Measurements from ENCODE around the gene CLN6. TPM values are rescaled to one million over a fixed set of nuclear protein-coding genes. Genes with fewer than 3 reads are reported as not detected.
A peak's percentile ranks its signal among the peaks of the same experiment; 100 is the strongest.

Gene CLN6
- total RNA-seq, 4 donors from 2014 or later, result 20.3 to 38.1 (median 27.9) TPM

- H3K9me3 ChIP-seq, result no peaks in the 10 kb centered on the region
- H3K36me3 ChIP-seq, result no peaks in the 10 kb centered on the region
- peak overlapping the region; percentile 98 for H3K27ac ChIP-seq
- H3K27me3 ChIP-seq, result no peaks in the 10 kb centered on the region
- peak overlapping the region; percentile 80 for H3K4me3 ChIP-seq
- H3K4me1 ChIP-seq, result peaks cover 71% of the 10 kb centered on the region
- no peak for TF ChIP-seq EP300 (IDR thresholded peaks at IDR 0.05)
- TF ChIP-seq CTCF (IDR thresholded peaks at IDR 0.05), result no peak
- TF ChIP-seq POLR2A (IDR thresholded peaks at IDR 0.05), result no peak
- TF ChIP-seq POLR2AphosphoS5 (IDR thresholded peaks at IDR 0.05), result no peak
- 41% methylated on average over 3 of the region's 3 CpGs for WGBS
- no peak for DNase-seq (ENCODE audit: low spot score in 2 of 2)
These were observed 47.1 kb upstream of the CLN6 start for GRCh38 chr15:68276668-68277067.

- H3K27ac ChIP-seq, result peak overlapping the region; percentile 98
- WGBS, result 86% methylated on average over 3 of the region's 3 CpGs
- peaks cover 67% of the 10 kb centered on the region for H3K4me1 ChIP-seq
- TF ChIP-seq EP300 (IDR thresholded peaks at IDR 0.05) (no peak), CTCF (IDR thresholded peaks at IDR 0.05) (no peak), POLR2AphosphoS5 (IDR thresholded peaks at IDR 0.05) (no peak), POLR2A (IDR thresholded peaks at IDR 0.05) (no peak)
- H3K9me3 ChIP-seq, result no peaks in the 10 kb centered on the region
- DNase-seq (ENCODE audit: low spot score in 2 of 2), result no peak
- no peaks in the 10 kb centered on the region for H3K27me3 ChIP-seq
- no peak overlapping the region for H3K4me3 ChIP-seq
- no peaks in the 10 kb centered on the region for H3K36me3 ChIP-seq
These were observed 45.7 kb upstream of the CLN6 start for GRCh38 chr15:68275165-68275746.

GRCh38 chr15:68274201-68274848, 44.8 kb upstream of the CLN6 start:
- 86% methylated on average over 5 of the region's 5 CpGs for WGBS
- H3K4me3 ChIP-seq, result no peak overlapping the region
- TF ChIP-seq CTCF (IDR thresholded peaks at IDR 0.05) (no peak), POLR2A (IDR thresholded peaks at IDR 0.05) (no peak), POLR2AphosphoS5 (IDR thresholded peaks at IDR 0.05) (no peak), EP300 (IDR thresholded peaks at IDR 0.05) (no peak)
- no peaks in the 10 kb centered on the region for H3K9me3 ChIP-seq
- peaks cover 60% of the 10 kb centered on the region for H3K4me1 ChIP-seq
- no peaks in the 10 kb centered on the region for H3K36me3 ChIP-seq
- peak overlapping the region; percentile 98 for H3K27ac ChIP-seq
- H3K27me3 ChIP-seq, result no peaks in the 10 kb centered on the region
- no peak for DNase-seq (ENCODE audit: low spot score in 2 of 2)

GRCh38 chr15:68272721-68273271, 43.3 kb upstream of the CLN6 start:
- no peak for DNase-seq (ENCODE audit: low spot score in 2 of 2)
- WGBS, result 61% methylated on average over 1 of the region's 1 CpG
- TF ChIP-seq CTCF (IDR thresholded peaks at IDR 0.05), result no peak
- no peak for TF ChIP-seq EP300 (IDR thresholded peaks at IDR 0.05)
- TF ChIP-seq POLR2AphosphoS5 (IDR thresholded peaks at IDR 0.05), result no peak
- TF ChIP-seq POLR2A (IDR thresholded peaks at IDR 0.05), result no peak
- H3K36me3 ChIP-seq, result no peaks in the 10 kb centered on the region
- no peaks in the 10 kb centered on the region for H3K9me3 ChIP-seq
- H3K4me1 ChIP-seq, result peaks cover 68% of the 10 kb centered on the region
- peak overlapping the region; percentile 98 for H3K27ac ChIP-seq
- H3K27me3 ChIP-seq, result no peaks in the 10 kb centered on the region
- no peak overlapping the region for H3K4me3 ChIP-seq

GRCh38 chr15:68271854-68272471, 42.4 kb upstream of the CLN6 start:
- DNase-seq (ENCODE audit: low spot score in 2 of 2), result peak in 1 of 2 donors; percentile 70
- Histone ChIP-seq H3K36me3 (no peaks in the 10 kb centered on the region), H3K27ac (peak overlapping the region; percentile 98), H3K4me3 (no peak overlapping the region), H3K4me1 (peaks cover 73% of the 10 kb centered on the region), H3K27me3 (no peaks in the 10 kb centered on the region), H3K9me3 (no peaks in the 10 kb centered on the region)
- TF ChIP-seq CTCF (IDR thresholded peaks at IDR 0.05) (no peak), POLR2AphosphoS5 (IDR thresholded peaks at IDR 0.05) (peak in 2 of 3 donors; percentile 68 to 72), POLR2A (IDR thresholded peaks at IDR 0.05) (no peak)
- WGBS, result 15% methylated on average over 11 of the region's 11 CpGs
